Measurements from ENCODE around the gene LRRC37B.
"Not testable (repeated sequence)": the region's sequence is repeated elsewhere in the genome, so short reads cannot be mapped to it uniquely, and the experiment has no call there.

LRRC37B gene

DNA sequence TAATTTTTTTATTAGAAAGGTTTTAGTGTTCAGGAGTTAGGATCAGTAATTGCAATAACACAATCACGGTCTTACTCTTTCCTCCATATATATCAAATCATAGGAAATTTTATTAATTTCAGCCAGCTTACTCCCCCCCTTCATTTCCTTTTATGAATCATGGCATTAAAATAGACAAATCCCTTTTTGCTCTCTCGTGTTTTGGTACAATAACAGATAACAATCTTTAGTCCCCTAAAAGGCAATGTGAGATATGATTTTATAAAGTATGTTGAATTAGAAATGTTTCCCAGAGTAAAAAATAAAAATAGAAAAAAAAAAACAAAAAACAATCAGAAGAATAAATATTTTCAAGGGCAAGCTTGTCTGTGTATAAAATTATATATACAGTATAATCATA, 92.5 kb downstream of the LRRC37B start:
- no peak for DNase-seq

- DNase-seq, result not testable (repeated sequence)
These were observed 93.1 kb downstream of the LRRC37B start for GRCh38 chr17:32100323-32100722.

DNA sequence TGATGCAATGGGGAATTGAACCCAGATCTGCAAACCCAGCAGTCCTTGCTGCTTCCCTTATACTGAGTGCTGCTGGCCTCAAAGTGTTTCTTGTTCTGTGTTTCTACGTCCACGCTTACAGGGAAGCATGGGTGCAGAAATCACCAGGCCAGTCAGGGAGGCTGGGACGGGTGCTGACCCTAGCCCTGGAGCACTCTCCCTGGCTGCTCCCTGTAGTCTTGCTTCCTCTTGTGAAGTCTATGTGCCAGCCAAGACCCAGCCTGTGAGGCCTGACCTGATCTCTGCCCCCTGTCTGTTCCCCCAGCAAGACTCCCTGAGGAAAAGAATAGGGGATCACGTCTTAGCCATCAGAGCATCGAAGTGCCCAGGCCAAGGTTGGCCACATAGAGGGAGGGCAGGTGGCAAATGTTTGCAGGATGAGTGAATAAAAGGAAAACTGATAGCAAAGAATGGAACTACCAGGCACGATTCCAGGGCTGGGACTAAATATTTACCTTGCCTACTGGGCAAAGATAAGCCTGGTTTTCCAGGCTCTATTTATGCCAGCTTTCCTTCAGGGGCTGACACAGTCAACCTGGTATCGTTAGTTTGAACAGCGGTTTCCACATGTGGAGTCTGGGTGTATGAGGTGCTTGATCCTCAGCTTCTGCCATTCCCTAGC, 93.9 kb downstream of the LRRC37B start:
- no peak for DNase-seq

DNA sequence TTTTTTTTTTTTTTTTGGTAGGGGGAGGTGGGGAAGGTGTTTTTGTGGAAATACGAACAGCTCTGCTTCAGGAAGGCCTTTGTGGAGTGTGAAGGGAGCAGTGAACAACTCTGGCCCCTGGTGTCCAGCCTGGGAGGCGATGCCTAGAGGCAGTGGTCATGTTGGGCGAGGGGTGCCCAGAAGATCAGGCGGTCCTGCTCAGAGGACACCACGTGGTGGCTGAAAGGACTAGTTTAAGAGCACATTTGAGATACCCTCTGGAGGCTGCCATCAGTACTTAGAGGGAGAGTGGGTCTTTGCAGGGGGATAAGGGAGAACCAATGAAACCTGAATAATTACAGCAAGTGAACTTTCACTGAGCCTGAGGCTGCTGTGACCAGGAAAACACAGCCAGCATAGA, 95.0 kb downstream of the LRRC37B start:
- no peak for DNase-seq

GRCh38 chr17:32102646-32103186, 95.5 kb downstream of the LRRC37B start:
- no peak for DNase-seq

Data from stimulated activated CD4-positive, alpha-beta T cell treated with anti-CD3 and anti-CD28 coated beads, Interleukin-12 subunit alpha, Interleukin-12 subunit beta, amount 100 ng/mL, for 4 hours (primary cell).